EH (cell line): ENCODE measurements around the gene FPR3.
A peak's percentile ranks its signal among the peaks of the same experiment; 100 is the strongest.
"Not testable (repeated sequence)": the region's sequence is repeated elsewhere in the genome, so short reads cannot be mapped to it uniquely, and the experiment has no call there.

Source experiments
- DNase-seq: peaks from one replicate; pipeline ENCODE4 v3.0.0-alpha.2; 2015; ENCODE audit warnings: low read depth

The FPR3 gene

GRCh38 chr19:51794885-51795490 lies at the start of gene FPR3:
TSS of gene FPR3 (plus strand) at chr19:51795157. CDS start at chr19:51823749, 28,592 bp downstream.
- DNase-seq: peak; percentile 66

GRCh38 chr19:51746731-51747130 lies 48.2 kb upstream of the FPR3 start:
- DNase-seq: no peak

GRCh38 chr19:51749979-51750378 lies 45.0 kb upstream of the FPR3 start:
- DNase-seq: no peak

DNA sequence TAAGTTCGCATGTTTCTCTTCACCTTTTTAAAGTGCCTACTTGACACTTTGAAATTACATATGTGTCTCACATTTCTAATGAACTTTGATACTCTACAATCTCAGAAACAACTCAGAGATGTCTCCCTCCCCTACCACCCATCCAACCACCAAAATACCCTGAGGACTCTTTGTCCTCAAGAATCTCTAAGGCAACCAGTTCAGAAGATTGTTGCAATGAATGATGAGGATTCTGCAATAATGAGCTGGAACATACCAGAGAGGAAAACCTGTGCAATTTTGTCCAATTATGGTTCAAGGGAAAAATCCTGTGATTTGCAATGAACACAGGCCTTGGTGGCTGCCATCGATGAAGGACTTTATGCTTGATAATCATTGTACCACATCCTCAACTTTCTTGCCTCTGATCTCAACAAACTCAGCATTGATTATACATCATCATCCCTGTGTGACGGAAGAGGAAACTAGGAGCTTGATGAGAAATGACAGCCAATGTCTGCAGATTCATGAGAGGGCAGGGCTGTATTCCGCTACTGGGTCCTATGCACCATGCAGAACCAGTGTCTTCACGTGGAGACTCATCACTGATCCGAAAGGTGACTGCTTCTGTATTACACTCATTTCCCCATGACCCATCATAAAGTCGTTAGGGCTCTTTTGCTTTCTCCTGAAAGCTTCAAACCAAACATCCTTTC lies 44.4 kb upstream of the FPR3 start:
- DNase-seq: no peak

DNA sequence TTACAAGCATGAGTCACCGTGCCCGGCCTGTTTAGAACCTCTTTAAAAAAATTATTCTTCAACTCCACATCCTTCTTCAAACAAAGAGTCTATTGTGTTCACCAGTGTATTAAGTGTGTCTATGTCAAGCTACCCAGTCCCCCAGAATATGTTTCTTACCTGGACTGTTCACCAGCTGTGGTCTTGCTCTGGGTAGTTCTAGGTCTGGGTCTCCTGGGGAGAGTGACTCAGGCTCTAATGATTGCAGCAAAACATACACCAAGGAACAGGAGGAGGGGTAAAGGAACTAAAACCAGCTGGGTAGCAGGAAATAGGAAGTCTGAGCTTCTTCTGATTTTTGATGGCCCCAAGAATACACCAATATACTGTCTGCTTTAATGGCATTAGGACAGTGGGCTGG lies 43.3 kb upstream of the FPR3 start, which contains the start of gene FPR1:
Gene FPR1 (minus strand): TSS at position 224 of the 400 bp plus-strand sequence. CDS start 4,884 bp downstream, outside the sequence.
- no peak for DNase-seq

- DNase-seq: no peak
Measured at GRCh38 chr19:51754109-51754508, 40.8 kb upstream of the FPR3 start.

- no peak for DNase-seq
Measured at GRCh38 chr19:51754770-51755169, 40.2 kb upstream of the FPR3 start.

- no peak for DNase-seq
Measured at GRCh38 chr19:51755571-51755970, 39.4 kb upstream of the FPR3 start.

DNA sequence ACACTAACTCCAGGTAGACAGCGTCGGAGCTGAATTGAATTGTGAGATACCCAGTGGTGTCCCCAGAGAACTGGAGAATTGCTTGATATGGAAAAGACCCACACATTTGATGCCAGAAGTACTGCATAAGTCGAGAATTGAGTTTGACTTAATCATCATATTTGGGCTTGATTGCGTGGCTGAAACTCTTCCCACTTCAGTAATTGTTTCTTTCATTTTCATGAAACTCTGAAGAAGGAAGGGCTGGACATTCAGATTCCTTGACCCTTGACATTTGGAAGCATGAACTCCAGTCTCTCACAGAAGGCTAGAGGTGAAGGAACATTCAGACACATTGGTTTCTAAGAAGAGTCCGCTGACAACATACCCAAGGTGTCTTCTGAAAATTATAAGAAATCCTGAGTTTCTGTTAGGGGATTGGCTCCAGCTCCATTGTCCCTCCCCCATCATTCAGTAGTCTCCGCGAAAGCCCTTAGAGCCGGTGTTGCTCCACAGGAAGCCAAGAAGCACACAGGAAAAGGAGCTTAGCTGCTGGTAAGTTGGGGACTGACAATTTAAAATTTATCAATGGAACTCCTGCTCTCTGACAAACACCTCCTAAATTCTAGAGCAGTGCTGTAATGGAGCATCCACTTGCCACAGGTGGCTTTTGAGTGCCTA lies 34.1 kb upstream of the FPR3 start, which contains the start of gene FPR2:
Gene FPR2 (plus strand): TSS at position 484 of the 660 bp plus-strand sequence. CDS start 7,479 bp downstream, outside the sequence.
- DNase-seq: no peak

GRCh38 chr19:51761696-51762095 lies 33.3 kb upstream of the FPR3 start:
- no peak for DNase-seq

DNA sequence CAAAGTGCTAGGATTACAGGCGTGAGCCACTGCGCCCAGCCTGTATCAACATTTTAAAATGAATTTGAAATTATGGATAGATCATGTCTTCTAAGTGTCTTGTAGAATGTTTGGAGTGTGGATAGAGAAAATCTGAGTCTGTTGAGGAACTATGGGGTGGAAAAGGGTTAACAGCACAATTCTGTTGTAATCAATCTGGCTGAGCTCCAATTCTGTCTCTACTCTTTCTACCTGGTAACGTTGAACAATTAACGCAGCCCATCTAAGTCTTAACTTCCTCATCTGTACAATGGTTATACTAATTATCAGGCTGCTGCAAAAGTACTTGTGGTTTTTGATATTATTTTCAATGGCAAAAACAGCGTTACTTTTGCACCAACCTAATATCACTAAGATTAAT lies 29.9 kb upstream of the FPR3 start:
- DNase-seq: no peak

GRCh38 chr19:51766461-51766860 lies 28.5 kb upstream of the FPR3 start:
- DNase-seq: no peak

- DNase-seq: no peak
Measured at GRCh38 chr19:51771376-51772130, 23.4 kb upstream of the FPR3 start.

DNA sequence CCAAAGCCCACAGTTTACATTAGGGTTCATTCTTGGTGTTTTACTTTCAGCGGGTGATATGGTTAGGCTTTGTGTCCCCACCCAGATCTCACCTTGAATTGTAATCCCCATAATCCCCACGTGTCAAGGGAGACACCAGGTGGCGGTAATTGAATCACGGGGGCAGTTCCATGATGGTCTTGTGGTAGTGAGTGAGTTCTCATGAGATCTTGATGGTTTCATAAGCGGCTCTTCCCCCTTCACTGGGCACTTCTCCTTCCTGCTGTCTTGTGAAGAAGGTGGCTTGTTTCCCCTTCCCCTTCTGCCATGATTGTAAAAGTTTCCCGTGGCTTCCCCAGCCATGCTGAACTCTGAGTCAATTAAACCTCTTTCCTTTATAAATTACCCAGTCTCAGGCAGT lies 22.0 kb upstream of the FPR3 start:
- DNase-seq: no peak

GRCh38 chr19:51776561-51776960 lies 18.4 kb upstream of the FPR3 start:
- DNase-seq: not testable (repeated sequence)

DNA sequence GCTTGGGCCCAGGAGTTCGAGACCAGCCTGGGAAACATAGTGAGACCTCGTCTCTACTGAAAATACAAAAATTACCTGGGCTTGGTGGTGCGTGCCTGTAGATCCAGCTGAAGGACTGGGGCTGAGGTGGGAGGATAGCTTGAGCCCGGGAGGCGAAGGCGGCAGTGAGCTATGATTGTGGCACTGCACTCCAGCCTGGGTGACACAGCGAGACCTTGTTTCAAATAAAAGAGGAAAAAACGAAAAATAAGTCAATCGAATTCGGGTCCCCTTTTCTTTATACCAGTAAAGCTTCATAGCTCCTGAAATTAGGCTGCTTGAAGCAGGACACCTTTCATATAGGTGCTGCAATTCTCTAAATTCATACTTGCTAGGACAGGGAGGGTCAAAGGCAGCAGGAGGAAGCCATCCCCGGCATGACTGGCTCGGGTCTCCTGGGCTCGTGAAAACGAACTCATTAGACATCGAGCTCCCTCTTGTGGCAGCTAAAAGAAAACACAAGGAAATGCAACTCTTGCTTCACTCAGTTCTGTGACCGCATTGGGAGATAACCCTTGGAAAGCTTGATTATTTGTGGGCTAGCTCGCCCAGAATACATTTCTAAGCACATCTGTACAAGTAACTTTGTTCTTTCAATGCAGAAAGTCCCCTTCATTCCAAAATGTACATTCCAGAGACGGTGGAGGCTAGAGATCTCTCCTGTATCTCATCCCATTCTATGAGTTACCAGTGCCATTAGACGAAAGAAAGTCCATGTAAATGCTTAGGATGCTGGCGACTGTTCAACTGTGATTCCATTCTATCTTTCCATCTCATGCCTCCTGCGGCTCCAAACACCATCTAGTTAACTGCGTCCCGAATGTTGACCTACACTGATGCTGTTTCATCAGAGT lies 17.1 kb upstream of the FPR3 start:
- peak; percentile 81 for DNase-seq

DNA sequence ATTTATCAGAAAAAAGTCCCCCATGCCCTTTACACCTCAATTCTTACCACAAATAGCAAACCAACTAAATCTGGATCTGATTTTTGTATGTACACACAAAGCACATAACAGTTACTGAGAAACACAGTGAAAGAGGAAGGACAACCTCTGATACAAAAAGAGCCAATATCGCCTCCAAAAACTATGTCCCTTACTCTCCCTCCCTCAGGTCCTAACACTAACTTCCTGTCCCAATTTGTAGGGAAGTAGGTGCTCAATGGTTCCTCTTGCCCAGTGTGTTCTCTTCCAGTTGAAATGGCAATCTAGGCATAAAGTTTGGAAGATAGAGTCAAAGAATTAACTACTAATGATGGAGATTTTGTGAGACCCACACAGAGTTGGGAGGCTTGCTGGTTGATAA lies 15.8 kb upstream of the FPR3 start:
- DNase-seq: no peak

- no peak for DNase-seq
Measured at GRCh38 chr19:51779703-51780102, 15.3 kb upstream of the FPR3 start.

DNA sequence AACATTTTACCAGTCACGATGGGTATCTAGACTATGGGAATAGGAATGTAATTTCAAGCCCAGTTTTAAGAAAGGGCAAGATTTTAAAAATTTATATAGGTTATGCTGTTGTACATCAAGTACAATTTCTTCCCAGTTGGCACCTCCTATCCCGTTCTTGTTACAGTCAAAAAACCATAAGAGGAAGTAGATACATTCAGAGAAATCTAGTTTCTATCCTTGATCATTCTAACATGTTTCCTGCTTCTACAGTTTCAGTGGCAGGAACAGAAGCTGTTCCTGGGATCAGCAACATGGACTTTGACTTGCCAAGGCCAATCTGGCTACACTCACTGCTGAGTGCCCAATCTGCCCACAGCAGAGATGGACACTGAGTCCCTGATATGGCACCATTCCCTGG lies 14.7 kb upstream of the FPR3 start:
- DNase-seq: no peak

GRCh38 chr19:51781999-51782398 lies 13.0 kb upstream of the FPR3 start:
- DNase-seq: no peak

- DNase-seq: no peak
Measured at GRCh38 chr19:51783372-51783771, 11.6 kb upstream of the FPR3 start.
